OCI-LY1 (cell line): ENCODE measurements around the gene F11R.

Experiments
- H2AFZ ChIP-seq: fragments of 200-600 bp; sonication (generic), shearing (Covaris generic); 2 replicates; pipeline ENCODE4 v1.6.0; 2014; ENCODE audit warnings: antibody characterized with exemption, mild to moderate bottlenecking, low read length
- H3F3A ChIP-seq: fragments of 200-600 bp; sonication (generic), shearing (Covaris generic); 2 replicates; pipeline ENCODE4 v1.6.0; 2014; ENCODE audit warnings: mild to moderate bottlenecking, antibody characterized with exemption, low read length, moderate library complexity; ENCODE audit not compliant: insufficient read depth
- H3K27ac ChIP-seq: fragments of 200-600 bp; sonication (generic); 2 replicates; pipeline ENCODE4 v1.5.1; 2014; ENCODE audit warnings: low read length, mixed run types, mild to moderate bottlenecking, low read depth; ENCODE audit not compliant: poor library complexity, severe bottlenecking
- H3K27me3 ChIP-seq: fragments of 200-600 bp; sonication (generic); 2 replicates; pipeline ENCODE4 v1.6.0; 2014; ENCODE audit warnings: antibody characterized with exemption, mild to moderate bottlenecking, low read length, moderate library complexity; ENCODE audit not compliant: insufficient read depth
- H3K36me3 ChIP-seq: fragments of 200-600 bp; sonication (generic); 2 replicates; pipeline ENCODE4 v1.6.1; 2014; ENCODE audit warnings: mild to moderate bottlenecking, antibody characterized with exemption, low read length, moderate library complexity, mixed read lengths; ENCODE audit not compliant: insufficient read depth
- H3K4me1 ChIP-seq: fragments of 200-600 bp; sonication (generic); 2 replicates; pipeline ENCODE4 v1.5.1; 2014; ENCODE audit warnings: mild to moderate bottlenecking, low read length, moderate library complexity; ENCODE audit not compliant: insufficient read depth, severe bottlenecking
- H3K4me2 ChIP-seq: fragments of 200-600 bp; sonication (generic), shearing (Covaris generic); 2 replicates; pipeline ENCODE4 v1.6.1; 2014; ENCODE audit warnings: low read length
- H3K4me3 ChIP-seq: fragments of 200-600 bp; sonication (generic); 2 replicates; pipeline ENCODE4 v1.5.1; 2014; ENCODE audit warnings: low read length, low read depth, mild to moderate bottlenecking, mixed read lengths; ENCODE audit not compliant: poor library complexity, severe bottlenecking
- H3K79me2 ChIP-seq: fragments of 200-600 bp; shearing (Covaris generic); 2 replicates; pipeline ENCODE4 v1.6.1; 2016; ENCODE audit warnings: mixed run types, low read length, mixed read lengths; ENCODE audit not compliant: insufficient read depth
- H3K9ac ChIP-seq: fragments of 200-600 bp; sonication (generic), shearing (Covaris generic); 2 replicates; pipeline ENCODE4 v1.6.1; 2014; ENCODE audit warnings: mild to moderate bottlenecking, low read length, mixed read lengths
- H3K9me2 ChIP-seq: fragments of 200-600 bp; sonication (generic), shearing (Covaris generic); 2 replicates; pipeline ENCODE4 v1.6.1; 2014; ENCODE audit warnings: low read depth, mild to moderate bottlenecking, low read length, mixed read lengths
- H3K9me3 ChIP-seq: fragments of 200-600 bp; shearing (Covaris generic); 2 replicates; pipeline ENCODE4 v1.6.1; 2014; ENCODE audit warnings: low read length, mixed read lengths
- H4K20me1 ChIP-seq: fragments of 200-600 bp; sonication (generic), shearing (Covaris generic); 2 replicates; pipeline ENCODE4 v1.6.0; 2016; ENCODE audit warnings: mild to moderate bottlenecking, low read length; ENCODE audit not compliant: insufficient read depth
- EZH2 ChIP-seq: fragments of 200-600 bp; sonication (generic), shearing (Covaris generic); IDR thresholded peaks from 2 replicates; pipeline ENCODE4 v1.8.0; 2017; ENCODE audit warnings: borderline replicate concordance, mixed run types, mild to moderate bottlenecking, antibody characterized with exemption, low read length, moderate library complexity, mixed read lengths
- TF ChIP-seq, protein P1 (sequence below): fragments of 200-600 bp; sonication (generic), shearing (Covaris generic); IDR thresholded peaks from 2 replicates; pipeline ENCODE4 v1.5.1; 2017; ENCODE audit warnings: mild to moderate bottlenecking, antibody characterized with exemption, low read length, moderate library complexity, mixed read lengths

F11R gene

GRCh38 chr1:161001525-161001924, 19.4 kb downstream of the F11R start:
- no peak for TF ChIP-seq EZH2
- TF ChIP-seq, protein P1, sequence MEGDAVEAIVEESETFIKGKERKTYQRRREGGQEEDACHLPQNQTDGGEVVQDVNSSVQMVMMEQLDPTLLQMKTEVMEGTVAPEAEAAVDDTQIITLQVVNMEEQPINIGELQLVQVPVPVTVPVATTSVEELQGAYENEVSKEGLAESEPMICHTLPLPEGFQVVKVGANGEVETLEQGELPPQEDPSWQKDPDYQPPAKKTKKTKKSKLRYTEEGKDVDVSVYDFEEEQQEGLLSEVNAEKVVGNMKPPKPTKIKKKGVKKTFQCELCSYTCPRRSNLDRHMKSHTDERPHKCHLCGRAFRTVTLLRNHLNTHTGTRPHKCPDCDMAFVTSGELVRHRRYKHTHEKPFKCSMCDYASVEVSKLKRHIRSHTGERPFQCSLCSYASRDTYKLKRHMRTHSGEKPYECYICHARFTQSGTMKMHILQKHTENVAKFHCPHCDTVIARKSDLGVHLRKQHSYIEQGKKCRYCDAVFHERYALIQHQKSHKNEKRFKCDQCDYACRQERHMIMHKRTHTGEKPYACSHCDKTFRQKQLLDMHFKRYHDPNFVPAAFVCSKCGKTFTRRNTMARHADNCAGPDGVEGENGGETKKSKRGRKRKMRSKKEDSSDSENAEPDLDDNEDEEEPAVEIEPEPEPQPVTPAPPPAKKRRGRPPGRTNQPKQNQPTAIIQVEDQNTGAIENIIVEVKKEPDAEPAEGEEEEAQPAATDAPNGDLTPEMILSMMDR = no peak
- no peak overlapping the region for H3K4me3 ChIP-seq
- no peaks in the 10 kb centered on the region for H4K20me1 ChIP-seq
- no peak overlapping the region for H3K9ac ChIP-seq
- peaks cover 48% of the 10 kb centered on the region; the same call in 1 of the 2 replicates for H3K36me3 ChIP-seq
- no peak overlapping the region for H2AFZ ChIP-seq
- H3K79me2 ChIP-seq = 0 out of 2 replicates have a peak, but pooled peaks cover 7% of the 10 kb centered on the region
- H3K9me2 ChIP-seq = no peaks in the 10 kb centered on the region
- no peaks in the 10 kb centered on the region for H3K4me1 ChIP-seq
- no peak overlapping the region for H3K4me2 ChIP-seq
- H3K27ac ChIP-seq = no peak overlapping the region
- no peaks in the 10 kb centered on the region for H3K9me3 ChIP-seq
- H3F3A ChIP-seq = 0 out of 2 replicates have a peak, but pooled peaks cover 5% of the 10 kb centered on the region
- H3K27me3 ChIP-seq = no peaks in the 10 kb centered on the region

GRCh38 chr1:161000736-161001480, 20.0 kb downstream of the F11R start:
- Histone ChIP-seq H3K36me3 (peaks cover 49% of the 10 kb centered on the region; the same call in 1 of the 2 replicates), H3K9ac (no peak overlapping the region), H3K4me2 (no peak overlapping the region), H3K4me3 (no peak overlapping the region), H4K20me1 (no peaks in the 10 kb centered on the region), H3K4me1 (no peaks in the 10 kb centered on the region), H3F3A (0 out of 2 replicates have a peak, but pooled peaks cover 5% of the 10 kb centered on the region), H3K27ac (no peak overlapping the region), H3K79me2 (0 out of 2 replicates have a peak, but pooled peaks cover 1% of the 10 kb centered on the region), H3K9me2 (no peaks in the 10 kb centered on the region), H3K9me3 (no peaks in the 10 kb centered on the region), H3K27me3 (no peaks in the 10 kb centered on the region), H2AFZ (no peak overlapping the region)
- TF ChIP-seq, protein P1 = no peak
- no peak for TF ChIP-seq EZH2

DNA sequence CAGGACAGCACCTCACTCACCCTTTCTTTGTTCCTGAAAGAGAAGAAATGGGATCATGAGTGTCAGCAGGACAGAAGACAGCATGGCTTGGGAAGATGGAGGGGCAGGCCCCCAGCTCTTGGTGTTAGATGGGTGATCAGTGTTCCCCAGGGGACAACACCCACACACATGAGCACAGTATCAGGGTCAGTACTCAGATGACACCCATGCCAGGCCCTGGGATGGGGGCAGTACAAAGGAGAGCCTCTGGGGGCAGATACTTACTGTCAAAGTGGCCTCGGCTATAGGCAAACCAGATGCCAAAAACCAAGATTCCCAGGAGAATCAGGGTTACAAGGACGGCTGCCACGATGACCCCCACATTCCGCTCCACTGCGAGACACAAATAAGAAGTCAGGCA, 21.6 kb downstream of the F11R start:
- Histone ChIP-seq H3K9me3 (no peaks in the 10 kb centered on the region), H3K36me3 (peaks cover 49% of the 10 kb centered on the region; the same call in 1 of the 2 replicates), H3K27ac (no peak overlapping the region), H4K20me1 (no peaks in the 10 kb centered on the region), H3K4me3 (no peak overlapping the region), H3K79me2 (no peaks in the 10 kb centered on the region), H3K4me1 (no peaks in the 10 kb centered on the region), H3K4me2 (no peak overlapping the region), H3K27me3 (no peaks in the 10 kb centered on the region), H3K9ac (no peak overlapping the region), H2AFZ (no peak overlapping the region), H3F3A (0 out of 2 replicates have a peak, but pooled peaks cover 5% of the 10 kb centered on the region), H3K9me2 (no peaks in the 10 kb centered on the region)
- TF ChIP-seq EZH2 = no peak
- TF ChIP-seq, protein P1 = no peak
